ENCODE data around the gene ACP7.

- TF ChIP-seq, protein P1, sequence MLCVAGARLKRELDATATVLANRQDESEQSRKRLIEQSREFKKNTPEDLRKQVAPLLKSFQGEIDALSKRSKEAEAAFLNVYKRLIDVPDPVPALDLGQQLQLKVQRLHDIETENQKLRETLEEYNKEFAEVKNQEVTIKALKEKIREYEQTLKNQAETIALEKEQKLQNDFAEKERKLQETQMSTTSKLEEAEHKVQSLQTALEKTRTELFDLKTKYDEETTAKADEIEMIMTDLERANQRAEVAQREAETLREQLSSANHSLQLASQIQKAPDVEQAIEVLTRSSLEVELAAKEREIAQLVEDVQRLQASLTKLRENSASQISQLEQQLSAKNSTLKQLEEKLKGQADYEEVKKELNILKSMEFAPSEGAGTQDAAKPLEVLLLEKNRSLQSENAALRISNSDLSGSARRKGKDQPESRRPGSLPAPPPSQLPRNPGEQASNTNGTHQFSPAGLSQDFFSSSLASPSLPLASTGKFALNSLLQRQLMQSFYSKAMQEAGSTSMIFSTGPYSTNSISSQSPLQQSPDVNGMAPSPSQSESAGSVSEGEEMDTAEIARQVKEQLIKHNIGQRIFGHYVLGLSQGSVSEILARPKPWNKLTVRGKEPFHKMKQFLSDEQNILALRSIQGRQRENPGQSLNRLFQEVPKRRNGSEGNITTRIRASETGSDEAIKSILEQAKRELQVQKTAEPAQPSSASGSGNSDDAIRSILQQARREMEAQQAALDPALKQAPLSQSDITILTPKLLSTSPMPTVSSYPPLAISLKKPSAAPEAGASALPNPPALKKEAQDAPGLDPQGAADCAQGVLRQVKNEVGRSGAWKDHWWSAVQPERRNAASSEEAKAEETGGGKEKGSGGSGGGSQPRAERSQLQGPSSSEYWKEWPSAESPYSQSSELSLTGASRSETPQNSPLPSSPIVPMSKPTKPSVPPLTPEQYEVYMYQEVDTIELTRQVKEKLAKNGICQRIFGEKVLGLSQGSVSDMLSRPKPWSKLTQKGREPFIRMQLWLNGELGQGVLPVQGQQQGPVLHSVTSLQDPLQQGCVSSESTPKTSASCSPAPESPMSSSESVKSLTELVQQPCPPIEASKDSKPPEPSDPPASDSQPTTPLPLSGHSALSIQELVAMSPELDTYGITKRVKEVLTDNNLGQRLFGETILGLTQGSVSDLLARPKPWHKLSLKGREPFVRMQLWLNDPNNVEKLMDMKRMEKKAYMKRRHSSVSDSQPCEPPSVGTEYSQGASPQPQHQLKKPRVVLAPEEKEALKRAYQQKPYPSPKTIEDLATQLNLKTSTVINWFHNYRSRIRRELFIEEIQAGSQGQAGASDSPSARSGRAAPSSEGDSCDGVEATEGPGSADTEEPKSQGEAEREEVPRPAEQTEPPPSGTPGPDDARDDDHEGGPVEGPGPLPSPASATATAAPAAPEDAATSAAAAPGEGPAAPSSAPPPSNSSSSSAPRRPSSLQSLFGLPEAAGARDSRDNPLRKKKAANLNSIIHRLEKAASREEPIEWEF (CRISPR knock-in tag; IDR thresholded peaks at IDR 0.05), result no peak
- no peak for TF ChIP-seq BRCA1 (IDR thresholded peaks at IDR 0.05)
- TF ChIP-seq BRCA1 (CRISPR knock-in tag; IDR thresholded peaks at IDR 0.05), result no peak
- TF ChIP-seq ZNF232 (CRISPR knock-in tag; IDR thresholded peaks at IDR 0.05), result no peak
- no peak for TF ChIP-seq FOS (IDR thresholded peaks at IDR 0.05; ENCODE audit: extremely low read depth, insufficient read length)
- TF ChIP-seq TCF3 (CRISPR knock-in tag; IDR thresholded peaks at IDR 0.05), result no peak
- no peak for TF ChIP-seq ZBTB40 (IDR thresholded peaks at IDR 0.05)
- TF ChIP-seq ZBTB40 (CRISPR knock-in tag; IDR thresholded peaks at IDR 0.05), result no peak
- no peak for TF ChIP-seq TEAD4 (IDR thresholded peaks at IDR 0.05; ENCODE audit: low read length)
- TF ChIP-seq TEAD4 (CRISPR knock-in tag; IDR thresholded peaks at IDR 0.05; ENCODE audit: borderline replicate concordance), result no peak
- TF ChIP-seq ZNF274 (IDR thresholded peaks at IDR 0.05; ENCODE audit: borderline replicate concordance, low read depth, low read length), result no peak
Observed at GRCh38 chr19:39138221-39139211, 54.3 kb downstream of the ACP7 start.

Data from K562 (cell line).